Suprapubic skin (tissue), 4 donors: ENCODE measurements around the gene GLG1. TPM values are rescaled to one million over a fixed set of nuclear protein-coding genes. Genes with fewer than 3 reads are reported as not detected.
A peak's percentile ranks its signal among the peaks of the same experiment; 100 is the strongest.

ENCODE experiments used
- DNase-seq, 2 donors: peaks; one replicate each; pipeline ENCODE4 v3.0.0-alpha.2; 2019; ENCODE audit warnings: low spot score in 2 of 2
- H3K27ac ChIP-seq: fragments of 200-600 bp; sonication (generic); one replicate; pipeline ENCODE4 v1.5.1; 2019
- H3K27me3 ChIP-seq: fragments of 200-600 bp; sonication (generic); one replicate; pipeline ENCODE4 v1.5.1; 2019
- H3K36me3 ChIP-seq: fragments of 200-600 bp; sonication (generic); one replicate; pipeline ENCODE4 v1.5.1; 2019
- H3K4me1 ChIP-seq: fragments of 200-600 bp; sonication (generic); one replicate; pipeline ENCODE4 v1.5.1; 2019
- H3K4me3 ChIP-seq: fragments of 200-600 bp; sonication (generic); one replicate; pipeline ENCODE4 v1.5.1; 2019; ENCODE audit warnings: mild to moderate bottlenecking
- H3K9me3 ChIP-seq: fragments of 200-600 bp; sonication (generic); one replicate; pipeline ENCODE4 v1.5.1; 2019
- CTCF ChIP-seq, 2 donors: fragments of 200-600 bp in 1 of 2; fragments of 450-650 bp in 1 of 2; sonication (generic) in 1 of 2; IDR thresholded peaks; one replicate each; pipeline ENCODE4 v1.5.1; 2016 to 2019; ENCODE audit warnings: antibody characterized with exemption in 2 of 2, mild to moderate bottlenecking in 1 of 2, moderate library complexity in 1 of 2
- EP300 ChIP-seq: sonication (generic); formaldehyde crosslinking; IDR thresholded peaks from one replicate; pipeline ENCODE4 v1.6.1; 2017; ENCODE audit warnings: antibody characterized with exemption
- POLR2A ChIP-seq, 2 donors: fragments of 450-650 bp; IDR thresholded peaks; one replicate each; pipeline ENCODE4 v1.6.1; 2017; ENCODE audit warnings: antibody characterized with exemption in 2 of 2, mild to moderate bottlenecking in 2 of 2, moderate library complexity in 2 of 2
- POLR2AphosphoS5 ChIP-seq, 3 donors: sonication (generic); formaldehyde crosslinking; IDR thresholded peaks; one replicate each; pipeline ENCODE4 v1.6.1; 2017; ENCODE audit warnings: antibody characterized with exemption in 3 of 3
- WGBS: methylation state at CpG from one replicate; pipeline ENCODE4 v1.1.5; 2018; 5-methylcytosine and 5-hydroxymethylcytosine counted together
- total RNA-seq, 4 donors: library from RNA; depleted of rRNA; stranded (reverse); fragments of >200 nt; gene quantifications; one replicate each; pipeline ENCODE4 v1.1.0, GENCODE V29; 2016

The GLG1 gene
- total RNA-seq, 4 donors from 2014 or later: 62.5 to 160 (median 89.6) TPM

GRCh38 chr16:74603848-74604247 is 3.1 kb downstream of the GLG1 start:
- TF ChIP-seq POLR2A (IDR thresholded peaks at IDR 0.05) (no peak), POLR2AphosphoS5 (IDR thresholded peaks at IDR 0.05) (no peak), CTCF (IDR thresholded peaks at IDR 0.05) (no peak), EP300 (no peak)
- Histone ChIP-seq H3K36me3 (no peaks in the 10 kb centered on the region), H3K4me1 (peaks cover 42% of the 10 kb centered on the region), H3K9me3 (no peaks in the 10 kb centered on the region), H3K27ac (no peak overlapping the region), H3K27me3 (no peaks in the 10 kb centered on the region), H3K4me3 (no peak overlapping the region)
- no peak for DNase-seq
- 59% methylated on average over 4 of the region's 4 CpGs for WGBS

DNA sequence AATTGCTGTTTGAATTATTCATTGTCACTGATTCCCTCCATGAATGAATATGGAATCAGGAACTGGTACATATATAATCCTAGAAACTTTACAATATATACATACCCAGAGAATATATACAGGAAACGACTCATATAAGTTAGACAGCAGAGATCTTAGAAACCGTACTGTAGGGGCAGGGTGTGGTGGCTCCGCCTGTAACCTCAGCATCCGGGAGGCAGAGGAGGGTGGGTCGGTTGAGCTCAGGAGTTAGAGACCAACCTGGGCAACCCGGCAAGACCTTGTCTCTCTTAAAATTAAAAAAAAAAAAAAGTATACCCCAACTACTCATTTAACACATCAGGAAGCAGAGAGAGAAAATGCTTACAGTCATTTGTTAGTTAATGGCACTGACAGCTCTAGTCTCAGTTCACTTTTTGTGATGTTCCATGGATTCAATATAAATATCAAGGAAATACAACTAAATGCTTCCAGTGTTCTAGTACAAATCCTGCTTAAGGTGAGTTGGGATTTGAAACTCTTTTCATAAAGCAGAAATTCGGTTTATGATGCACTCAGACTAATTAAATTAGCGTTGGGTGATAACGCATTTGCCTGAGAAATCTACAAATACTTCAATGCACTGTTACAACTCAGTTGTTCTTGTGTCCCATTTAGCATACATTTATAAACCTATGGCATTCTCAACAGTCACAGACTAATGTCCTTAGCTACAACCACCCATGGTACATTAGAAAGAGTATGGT is 5.6 kb downstream of the GLG1 start:
- H3K27me3 ChIP-seq: no peaks in the 10 kb centered on the region
- TF ChIP-seq CTCF (IDR thresholded peaks at IDR 0.05) (no peak), POLR2A (IDR thresholded peaks at IDR 0.05) (no peak), POLR2AphosphoS5 (IDR thresholded peaks at IDR 0.05) (no peak), EP300 (no peak)
- no peak for DNase-seq
- no peak overlapping the region for H3K4me3 ChIP-seq
- WGBS: 45% methylated on average over 9 of the region's 9 CpGs
- H3K4me1 ChIP-seq: peaks cover 33% of the 10 kb centered on the region
- H3K9me3 ChIP-seq: no peaks in the 10 kb centered on the region
- no peak overlapping the region for H3K27ac ChIP-seq
- no peaks in the 10 kb centered on the region for H3K36me3 ChIP-seq

DNA sequence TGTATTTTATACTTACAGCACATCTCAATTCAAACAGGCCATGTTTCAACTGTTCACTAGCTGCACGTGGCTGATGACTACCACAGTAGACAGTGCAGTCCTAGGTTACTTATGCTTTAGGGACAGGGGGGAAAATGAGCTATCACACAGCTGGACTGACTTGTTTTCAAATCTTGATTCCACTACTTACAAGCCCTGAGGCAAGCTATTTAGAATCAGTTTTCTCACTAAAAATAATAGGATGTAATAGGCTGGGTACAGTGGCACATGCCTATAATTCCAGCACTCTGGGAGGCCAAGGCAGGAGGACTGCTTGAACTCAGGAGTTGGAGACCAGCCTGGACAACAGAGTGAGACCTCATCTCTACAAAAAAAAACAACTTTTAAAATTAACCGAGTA is 10.3 kb downstream of the GLG1 start:
- WGBS: 88% methylated on average over 2 of the region's 2 CpGs
- no peak for TF ChIP-seq POLR2A (IDR thresholded peaks at IDR 0.05)
- no peak for TF ChIP-seq EP300
- TF ChIP-seq POLR2AphosphoS5 (IDR thresholded peaks at IDR 0.05): no peak
- TF ChIP-seq CTCF (IDR thresholded peaks at IDR 0.05): no peak
- no peaks in the 10 kb centered on the region for H3K9me3 ChIP-seq
- no peaks in the 10 kb centered on the region for H3K27me3 ChIP-seq
- peaks cover 9% of the 10 kb centered on the region for H3K4me1 ChIP-seq
- H3K4me3 ChIP-seq: no peak overlapping the region
- no peaks in the 10 kb centered on the region for H3K36me3 ChIP-seq
- DNase-seq: peak in 1 of 2 donors; percentile 1
- no peak overlapping the region for H3K27ac ChIP-seq

DNA sequence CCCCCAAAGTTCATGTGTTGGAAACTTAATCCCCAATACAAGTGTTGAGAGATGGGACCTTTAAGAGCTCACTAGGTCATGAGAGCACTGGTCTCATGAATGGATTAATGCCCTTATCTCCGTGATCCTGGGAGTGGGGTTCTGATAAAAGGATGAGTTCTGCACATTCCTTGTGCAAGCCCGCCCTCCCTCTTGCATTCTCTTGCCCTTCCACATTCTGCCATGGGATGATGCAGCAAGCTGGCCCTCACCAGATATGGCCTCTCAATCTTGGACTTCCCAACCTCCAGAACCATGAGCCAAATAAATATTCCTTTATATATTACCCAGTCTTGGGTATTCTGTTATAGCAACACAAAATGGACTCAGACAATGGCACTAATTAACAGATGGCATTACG is 14.1 kb downstream of the GLG1 start:
- no peaks in the 10 kb centered on the region for H3K27me3 ChIP-seq
- no peaks in the 10 kb centered on the region for H3K4me1 ChIP-seq
- TF ChIP-seq POLR2A (IDR thresholded peaks at IDR 0.05): no peak
- no peak for TF ChIP-seq POLR2AphosphoS5 (IDR thresholded peaks at IDR 0.05)
- no peak for TF ChIP-seq CTCF (IDR thresholded peaks at IDR 0.05)
- no peak for TF ChIP-seq EP300
- no peak for DNase-seq
- H3K4me3 ChIP-seq: no peak overlapping the region
- H3K9me3 ChIP-seq: no peaks in the 10 kb centered on the region
- H3K27ac ChIP-seq: no peak overlapping the region
- WGBS: 92% methylated on average over 3 of the region's 3 CpGs
- H3K36me3 ChIP-seq: no peaks in the 10 kb centered on the region

GRCh38 chr16:74591876-74592650 is 14.9 kb downstream of the GLG1 start:
- Histone ChIP-seq H3K9me3 (no peaks in the 10 kb centered on the region), H3K4me1 (no peaks in the 10 kb centered on the region), H3K27me3 (no peaks in the 10 kb centered on the region), H3K27ac (no peak overlapping the region), H3K4me3 (no peak overlapping the region), H3K36me3 (no peaks in the 10 kb centered on the region)
- 85% methylated on average over 8 of the region's 9 CpGs for WGBS
- no peak for DNase-seq
- TF ChIP-seq POLR2A (IDR thresholded peaks at IDR 0.05) (no peak), POLR2AphosphoS5 (IDR thresholded peaks at IDR 0.05) (no peak), CTCF (IDR thresholded peaks at IDR 0.05) (no peak), EP300 (no peak)
